H1 (cell line): ENCODE results near the gene PACS1. TPM values are rescaled to one million over a fixed set of nuclear protein-coding genes. Genes with fewer than 3 reads are reported as not detected.

Experiments
- GABPA ChIP-seq: IDR thresholded peaks from 2 replicates; pipeline ENCODE4 v1.6.1; 2011; ENCODE audit warnings: mild to moderate bottlenecking, low read length, moderate library complexity, borderline replicate concordance; ENCODE audit not compliant: insufficient read depth
- SIX5 ChIP-seq: IDR thresholded peaks from 2 replicates; pipeline ENCODE4 v1.6.1; 2011; ENCODE audit warnings: mild to moderate bottlenecking, low read depth, low read length
- polyA plus RNA-seq, 7 experiments: library from polyadenylated mRNA; depleted of rRNA in 3 of 7; stranded (reverse) in 5 of 7; unstranded in 2 of 7; fragments of >200 nt in 5 of 7; fragments of 200-250 nt in 2 of 7; gene quantifications; 1 replicate in 5 of 7; 2 replicates in 1 of 7; 4 replicates in 1 of 7; pipeline versions ENCODE4 v1.2.1 to v1.2.3, GENCODE V29; 2011 to 2013; ENCODE audit warnings: missing spikeins in 2 of 7, mixed read lengths in 2 of 7
- total RNA-seq: library from RNA; stranded (reverse); fragmentation: NEBNext Ultra II Directional; extraction: Animal tissue kit (Norgen Biotek cat#: 25700); gene quantifications from 2 replicates; pipeline ENCODE4 v1.2.1, GENCODE V29; 2021

PACS1 gene
- total and polyA plus RNA-seq, 2 of the 8 experiments (the other 6 are each of a cell fraction or from before 2014, with no cell fraction given): 11.5 to 36.0 TPM

GRCh38 chr11:66235141-66235540, 165.1 kb downstream of the PACS1 start (continued):
- no peak for TF ChIP-seq GABPA
- TF ChIP-seq SIX5: no peak
